SK-N-SH (cell line): Measurements from ENCODE around the gene CDK9. TPM values are rescaled to one million over a fixed set of nuclear protein-coding genes. Genes with fewer than 3 reads are reported as not detected.

Source experiments
- CTCF ChIA-PET: fragments of 300-600, 350-600 bp; formaldehyde crosslinking; extraction: SDS; loops from one replicate; lab custom pipeline; 2021; lab: Yijun Ruan, JAX
- POLR2A ChIA-PET: fragments of 350-600 bp; sonication (Branson Sonifier 250); formaldehyde crosslinking; extraction: SDS; loops from one replicate; lab custom pipeline; 2020; ENCODE audit warnings: antibody characterized with exemption, inconsistent platforms; lab: Yijun Ruan, JAX
- DNase-seq: peaks from one replicate; pipeline ENCODE4 v3.0.0; 2012
- H2AFZ ChIP-seq: fragments of 200-600 bp; sonication (generic); 2 replicates; pipeline ENCODE4 v1.8.1; 2016; ENCODE audit warnings: antibody characterized with exemption, mild to moderate bottlenecking, low read depth
- H3F3A ChIP-seq: fragments of 200-600 bp; sonication (generic); replicated peaks from 2 replicates; pipeline ENCODE3; 2016; ENCODE audit warnings: antibody characterized with exemption, mild to moderate bottlenecking; ENCODE audit not compliant: insufficient read depth
- H3K27ac ChIP-seq, 2 experiments: fragments of 200-500 bp in 1 of 2; fragments of 200-600 bp in 1 of 2; sonication (Bioruptor generic) in 1 of 2; sonication (generic), shearing (Covaris generic) in 1 of 2; 2 replicates each; pipeline versions ENCODE4 v1.5.1 to v1.6.1; 2014 to 2016; ENCODE audit warnings: low read depth in 2 of 2, inconsistent platforms in 1 of 2, low read length in 1 of 2, mild to moderate bottlenecking in 1 of 2, mixed read lengths in 1 of 2
- H3K27me3 ChIP-seq: fragments of 200-600 bp; sonication (generic), shearing (Covaris generic); 2 replicates; pipeline ENCODE4 v1.6.1; 2016; ENCODE audit warnings: mixed run types; ENCODE audit not compliant: insufficient read depth
- H3K36me3 ChIP-seq, 2 experiments: fragments of 200-500 bp in 1 of 2; fragments of 200-600 bp in 1 of 2; sonication (Bioruptor generic) in 1 of 2; sonication (generic) in 1 of 2; replicated peaks in 1 of 2; 2 replicates each; pipeline versions ENCODE3 to v1.5.1; 2014 to 2016; ENCODE audit warnings: low read length in 1 of 2, mild to moderate bottlenecking in 1 of 2; ENCODE audit not compliant: insufficient read depth in 2 of 2, control insufficient read depth in 1 of 2
- H3K4me1 ChIP-seq, 2 experiments: fragments of 200-500 bp in 1 of 2; fragments of 200-600 bp in 1 of 2; sonication (Bioruptor generic) in 1 of 2; sonication (generic), shearing (Covaris generic) in 1 of 2; 2 replicates each; pipeline versions ENCODE4 v1.5.1 to v1.6.1; 2014 to 2016; ENCODE audit warnings: low read depth in 1 of 2, low read length in 1 of 2, mixed run types in 1 of 2; ENCODE audit not compliant: insufficient read depth in 2 of 2, control insufficient read depth in 1 of 2
- H3K4me2 ChIP-seq: fragments of 200-600 bp; sonication (generic), shearing (Covaris generic); 2 replicates; pipeline ENCODE4 v1.6.1; 2017; ENCODE audit warnings: mixed run types
- H3K4me3 ChIP-seq, 2 experiments: fragments of 200-500 bp in 1 of 2; fragments of 200-600 bp in 1 of 2; sonication (Bioruptor generic) in 1 of 2; sonication (generic), shearing (Covaris generic) in 1 of 2; 2 replicates each; pipeline versions ENCODE4 v1.5.1 to v1.8.1; 2014 to 2016; ENCODE audit warnings: low read depth in 2 of 2, inconsistent platforms in 1 of 2, low read length in 1 of 2, mild to moderate bottlenecking in 1 of 2, mixed read lengths in 1 of 2, moderate library complexity in 1 of 2
- H3K79me2 ChIP-seq: fragments of 200-600 bp; sonication (generic); 2 replicates; pipeline ENCODE4 v1.8.1; 2017; ENCODE audit warnings: mild to moderate bottlenecking; ENCODE audit not compliant: insufficient read depth
- H3K9ac ChIP-seq: fragments of 200-600 bp; sonication (generic); 2 replicates; pipeline ENCODE4 v1.6.1; 2017; ENCODE audit warnings: mixed run types
- H3K9me2 ChIP-seq: fragments of 200-600 bp; sonication (generic); 2 replicates; pipeline ENCODE4 v1.6.1; 2017; ENCODE audit warnings: mixed run types
- H3K9me3 ChIP-seq: fragments of 200-600 bp; sonication (generic); 2 replicates; pipeline ENCODE4 v1.6.1; 2017; ENCODE audit warnings: mixed run types, mild to moderate bottlenecking, moderate library complexity
- H4K20me1 ChIP-seq: fragments of 200-600 bp; sonication (generic); 2 replicates; pipeline ENCODE4 v1.6.1; 2017; ENCODE audit warnings: mild to moderate bottlenecking, mixed run types; ENCODE audit not compliant: insufficient read depth
- ELF1 ChIP-seq: IDR thresholded peaks from 2 replicates; pipeline ENCODE4 v1.4.0; 2012
- EP300 ChIP-seq, 2 experiments: IDR thresholded peaks; 2 replicates each; pipeline versions ENCODE4 v1.4.0 to v1.6.1; 2012; ENCODE audit warnings: borderline replicate concordance in 1 of 2, low read depth in 1 of 2, low read length in 1 of 2
- FOXM1 ChIP-seq: IDR thresholded peaks from 2 replicates; pipeline ENCODE4 v1.4.0; 2012; ENCODE audit warnings: low read depth, mild to moderate bottlenecking
- GABPA ChIP-seq: IDR thresholded peaks from 2 replicates; pipeline ENCODE4 v1.4.0; 2012; ENCODE audit warnings: low read depth, mild to moderate bottlenecking
- GATA2 ChIP-seq: sonication (generic); formaldehyde crosslinking; IDR thresholded peaks from 2 replicates; pipeline ENCODE4 v1.5.0; 2020; ENCODE audit warnings: mild to moderate bottlenecking, missing genetic modification reagents
- IRF3 ChIP-seq: fragments of 150-350 bp; IDR thresholded peaks from 2 replicates; pipeline ENCODE4 v1.6.1; 2016; ENCODE audit warnings: mild to moderate bottlenecking, low read depth, low read length
- JUND ChIP-seq: IDR thresholded peaks from 2 replicates; pipeline ENCODE4 v1.4.0; 2012
- MEF2A ChIP-seq: IDR thresholded peaks from 2 replicates; pipeline ENCODE4 v1.4.0; 2012; ENCODE audit warnings: low read depth, borderline replicate concordance
- NFIC ChIP-seq: IDR thresholded peaks from 2 replicates; pipeline ENCODE4 v1.4.0; 2012; ENCODE audit warnings: borderline replicate concordance
- NRF1 ChIP-seq: IDR thresholded peaks from 2 replicates; pipeline ENCODE4 v1.6.1; 2012; ENCODE audit warnings: low read depth, mild to moderate bottlenecking, low read length
- POLR2AphosphoS5 ChIP-seq: IDR thresholded peaks from 2 replicates; pipeline ENCODE4 v1.6.1; 2012; ENCODE audit warnings: low read depth, low read length
- RAD21 ChIP-seq: IDR thresholded peaks from 2 replicates; pipeline ENCODE4 v1.6.1; 2012; ENCODE audit warnings: mild to moderate bottlenecking, low read length
- RCOR1 ChIP-seq: fragments of 150-350 bp; IDR thresholded peaks from 2 replicates; pipeline ENCODE4 v1.6.1; 2017; ENCODE audit warnings: antibody characterized with exemption, low read length
- RFX5 ChIP-seq: IDR thresholded peaks from 2 replicates; pipeline ENCODE4 v1.6.1; 2012; ENCODE audit warnings: mild to moderate bottlenecking, improper control_type of control experiment, low read length
- RXRA ChIP-seq: IDR thresholded peaks from 2 replicates; pipeline ENCODE4 v1.4.0; 2012; ENCODE audit warnings: low read depth, mild to moderate bottlenecking, borderline replicate concordance
- SMC3 ChIP-seq: IDR thresholded peaks from 2 replicates; pipeline ENCODE4 v1.6.1; 2012; ENCODE audit warnings: low read depth, low read length, improper control_type of control experiment
- TAF1 ChIP-seq: IDR thresholded peaks from 2 replicates; pipeline ENCODE4 v1.6.1; 2012; ENCODE audit warnings: low read depth, mild to moderate bottlenecking, low read length, moderate library complexity, borderline replicate concordance
- TCF12 ChIP-seq: IDR thresholded peaks from 2 replicates; pipeline ENCODE4 v1.4.0; 2012
- TEAD4 ChIP-seq: IDR thresholded peaks from 2 replicates; pipeline ENCODE4 v1.4.0; 2012; ENCODE audit warnings: mild to moderate bottlenecking, borderline replicate concordance; ENCODE audit not compliant: insufficient read depth
- YY1 ChIP-seq: IDR thresholded peaks from 2 replicates; pipeline ENCODE4 v1.4.0; 2012; ENCODE audit warnings: low read depth, mild to moderate bottlenecking
- WGBS: methylation state at CpG from one replicate; pipeline ENCODE4 v1.1.6; 2017; ENCODE audit warnings: low lambda C conversion rate; 5-methylcytosine and 5-hydroxymethylcytosine counted together
- polyA plus RNA-seq, 3 experiments: library from polyadenylated mRNA; depleted of rRNA; stranded (reverse); fragments of >200 nt; gene quantifications; 2 replicates each; pipeline ENCODE4 v1.2.3, GENCODE V29; 2012
- TF ChIP-seq, protein P1 (sequence below): fragments of 200-600 bp; sonication (generic); IDR thresholded peaks from 2 replicates; pipeline ENCODE4 v1.6.1; 2017; ENCODE audit warnings: antibody characterized with exemption, mild to moderate bottlenecking, moderate library complexity
- TF ChIP-seq, protein P2 (sequence below): IDR thresholded peaks from 2 replicates; pipeline ENCODE4 v1.6.1; 2012; ENCODE audit warnings: mild to moderate bottlenecking, low read depth, low read length, moderate library complexity
- TF ChIP-seq, protein P3 (sequence below): IDR thresholded peaks from 2 replicates; pipeline ENCODE4 v1.4.0; 2012; ENCODE audit warnings: low read depth
- TF ChIP-seq, protein P4 (sequence below): IDR thresholded peaks from 2 replicates; pipeline ENCODE4 v1.4.0; 2012; ENCODE audit warnings: low read depth, borderline replicate concordance
- TF ChIP-seq, protein P5 (sequence below): fragments of 150-350 bp; IDR thresholded peaks from 2 replicates; pipeline ENCODE4 v1.6.1; 2017; ENCODE audit warnings: antibody characterized with exemption, low read length, low read depth, borderline replicate concordance

The CDK9 gene
- polyA plus RNA-seq, 1 of the 3 experiments (the other 2 are of a cell fraction) = 82.7 TPM

- peak overlapping the region; percentile 93 for H3K4me2 ChIP-seq
- peaks cover 4 to 7% of the 10 kb centered on the region in 2 experiments for H3K36me3 ChIP-seq
- no peak for DNase-seq
- ChIA-PET CTCF (interaction anchor here (1.0 to 1.8 kb wide), 3 partner anchors 12 to 15 kb away, joined by 3 to 5 read pairs (median 4); partner anchors contain the start of gene ENG), POLR2A (no interaction called here)
- 15% methylated on average over 9 of the region's 18 CpGs for WGBS
- H3K9me3 ChIP-seq = no peaks in the 10 kb centered on the region
- H3K9ac ChIP-seq = peak overlapping the region; percentile 61
- H3K27ac ChIP-seq = peak overlapping the region; percentile 2 to 84
- no peaks in the 10 kb centered on the region for H4K20me1 ChIP-seq
- H2AFZ ChIP-seq = peak overlapping the region; percentile 72
- H3K27me3 ChIP-seq = no peaks in the 10 kb centered on the region
- H3K4me1 ChIP-seq = peaks cover 0 to 34% of the 10 kb centered on the region in 2 experiments; a peak in 3 of 4 replicates
- peaks cover 28% of the 10 kb centered on the region; the same call in 1 of the 2 replicates for H3K79me2 ChIP-seq
- no peaks in the 10 kb centered on the region for H3K9me2 ChIP-seq
- peak overlapping the region; percentile 12 to 40; a peak in 2 of 4 replicates for H3K4me3 ChIP-seq
- H3F3A ChIP-seq = peaks cover 27% of the 10 kb centered on the region
- no peak for TF ChIP-seq MEF2A
- peak; percentile 89 for TF ChIP-seq RXRA
- TF ChIP-seq NRF1 = no peak
- TF ChIP-seq TEAD4 = 0 out of 2 replicates have a peak, but pooled peaks have one; percentile 12
- no peak for TF ChIP-seq FOXM1
- TF ChIP-seq GATA2 (CRISPR knock-in tag) = no peak
- TF ChIP-seq, protein P1, sequence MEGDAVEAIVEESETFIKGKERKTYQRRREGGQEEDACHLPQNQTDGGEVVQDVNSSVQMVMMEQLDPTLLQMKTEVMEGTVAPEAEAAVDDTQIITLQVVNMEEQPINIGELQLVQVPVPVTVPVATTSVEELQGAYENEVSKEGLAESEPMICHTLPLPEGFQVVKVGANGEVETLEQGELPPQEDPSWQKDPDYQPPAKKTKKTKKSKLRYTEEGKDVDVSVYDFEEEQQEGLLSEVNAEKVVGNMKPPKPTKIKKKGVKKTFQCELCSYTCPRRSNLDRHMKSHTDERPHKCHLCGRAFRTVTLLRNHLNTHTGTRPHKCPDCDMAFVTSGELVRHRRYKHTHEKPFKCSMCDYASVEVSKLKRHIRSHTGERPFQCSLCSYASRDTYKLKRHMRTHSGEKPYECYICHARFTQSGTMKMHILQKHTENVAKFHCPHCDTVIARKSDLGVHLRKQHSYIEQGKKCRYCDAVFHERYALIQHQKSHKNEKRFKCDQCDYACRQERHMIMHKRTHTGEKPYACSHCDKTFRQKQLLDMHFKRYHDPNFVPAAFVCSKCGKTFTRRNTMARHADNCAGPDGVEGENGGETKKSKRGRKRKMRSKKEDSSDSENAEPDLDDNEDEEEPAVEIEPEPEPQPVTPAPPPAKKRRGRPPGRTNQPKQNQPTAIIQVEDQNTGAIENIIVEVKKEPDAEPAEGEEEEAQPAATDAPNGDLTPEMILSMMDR = no peak
- TF ChIP-seq, protein P2, sequence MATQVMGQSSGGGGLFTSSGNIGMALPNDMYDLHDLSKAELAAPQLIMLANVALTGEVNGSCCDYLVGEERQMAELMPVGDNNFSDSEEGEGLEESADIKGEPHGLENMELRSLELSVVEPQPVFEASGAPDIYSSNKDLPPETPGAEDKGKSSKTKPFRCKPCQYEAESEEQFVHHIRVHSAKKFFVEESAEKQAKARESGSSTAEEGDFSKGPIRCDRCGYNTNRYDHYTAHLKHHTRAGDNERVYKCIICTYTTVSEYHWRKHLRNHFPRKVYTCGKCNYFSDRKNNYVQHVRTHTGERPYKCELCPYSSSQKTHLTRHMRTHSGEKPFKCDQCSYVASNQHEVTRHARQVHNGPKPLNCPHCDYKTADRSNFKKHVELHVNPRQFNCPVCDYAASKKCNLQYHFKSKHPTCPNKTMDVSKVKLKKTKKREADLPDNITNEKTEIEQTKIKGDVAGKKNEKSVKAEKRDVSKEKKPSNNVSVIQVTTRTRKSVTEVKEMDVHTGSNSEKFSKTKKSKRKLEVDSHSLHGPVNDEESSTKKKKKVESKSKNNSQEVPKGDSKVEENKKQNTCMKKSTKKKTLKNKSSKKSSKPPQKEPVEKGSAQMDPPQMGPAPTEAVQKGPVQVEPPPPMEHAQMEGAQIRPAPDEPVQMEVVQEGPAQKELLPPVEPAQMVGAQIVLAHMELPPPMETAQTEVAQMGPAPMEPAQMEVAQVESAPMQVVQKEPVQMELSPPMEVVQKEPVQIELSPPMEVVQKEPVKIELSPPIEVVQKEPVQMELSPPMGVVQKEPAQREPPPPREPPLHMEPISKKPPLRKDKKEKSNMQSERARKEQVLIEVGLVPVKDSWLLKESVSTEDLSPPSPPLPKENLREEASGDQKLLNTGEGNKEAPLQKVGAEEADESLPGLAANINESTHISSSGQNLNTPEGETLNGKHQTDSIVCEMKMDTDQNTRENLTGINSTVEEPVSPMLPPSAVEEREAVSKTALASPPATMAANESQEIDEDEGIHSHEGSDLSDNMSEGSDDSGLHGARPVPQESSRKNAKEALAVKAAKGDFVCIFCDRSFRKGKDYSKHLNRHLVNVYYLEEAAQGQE = 0 out of 2 replicates have a peak, but pooled peaks have one; percentile 9
- TF ChIP-seq TCF12 = no peak; the same call in 1 of the 2 replicates
- peak; percentile 51 for TF ChIP-seq GABPA
- TF ChIP-seq, protein P3, sequence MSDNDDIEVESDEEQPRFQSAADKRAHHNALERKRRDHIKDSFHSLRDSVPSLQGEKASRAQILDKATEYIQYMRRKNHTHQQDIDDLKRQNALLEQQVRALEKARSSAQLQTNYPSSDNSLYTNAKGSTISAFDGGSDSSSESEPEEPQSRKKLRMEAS = peak; percentile 81; the same call in 1 of the 2 replicates
- TF ChIP-seq RCOR1 = no peak
- TF ChIP-seq POLR2AphosphoS5 = peak; percentile 76; the same call in 1 of the 2 replicates
- TF ChIP-seq TAF1 = peak; percentile 70; the same call in 1 of the 2 replicates
- TF ChIP-seq ELF1 = no peak
- TF ChIP-seq RAD21 = no peak
- TF ChIP-seq IRF3 = no peak
- peak; percentile 42; the same call in 1 of the 2 replicates for TF ChIP-seq YY1
- no peak; a peak in 1 of 4 replicates for TF ChIP-seq EP300 (IDR thresholded peaks at IDR 0.05; ENCODE audit: borderline replicate concordance in 1 of 2, low read depth in 1 of 2, low read length in 1 of 2)
- TF ChIP-seq NFIC = peak; percentile 46
- TF ChIP-seq, protein P4, sequence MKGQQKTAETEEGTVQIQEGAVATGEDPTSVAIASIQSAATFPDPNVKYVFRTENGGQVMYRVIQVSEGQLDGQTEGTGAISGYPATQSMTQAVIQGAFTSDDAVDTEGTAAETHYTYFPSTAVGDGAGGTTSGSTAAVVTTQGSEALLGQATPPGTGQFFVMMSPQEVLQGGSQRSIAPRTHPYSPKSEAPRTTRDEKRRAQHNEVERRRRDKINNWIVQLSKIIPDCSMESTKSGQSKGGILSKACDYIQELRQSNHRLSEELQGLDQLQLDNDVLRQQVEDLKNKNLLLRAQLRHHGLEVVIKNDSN = no peak
- TF ChIP-seq RFX5 = no peak
- peak; percentile 55 for TF ChIP-seq JUND
- TF ChIP-seq SMC3 = no peak
- TF ChIP-seq, protein P5, sequence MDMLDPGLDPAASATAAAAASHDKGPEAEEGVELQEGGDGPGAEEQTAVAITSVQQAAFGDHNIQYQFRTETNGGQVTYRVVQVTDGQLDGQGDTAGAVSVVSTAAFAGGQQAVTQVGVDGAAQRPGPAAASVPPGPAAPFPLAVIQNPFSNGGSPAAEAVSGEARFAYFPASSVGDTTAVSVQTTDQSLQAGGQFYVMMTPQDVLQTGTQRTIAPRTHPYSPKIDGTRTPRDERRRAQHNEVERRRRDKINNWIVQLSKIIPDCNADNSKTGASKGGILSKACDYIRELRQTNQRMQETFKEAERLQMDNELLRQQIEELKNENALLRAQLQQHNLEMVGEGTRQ = no peak
Measured at GRCh38 chr9:127838375-127839078, 52.7 kb downstream of the CDK9 start.
